ENCODE data around the gene LAD1. TPM values are rescaled to one million over a fixed set of nuclear protein-coding genes. Genes with fewer than 3 reads are reported as not detected.

The LAD1 gene
- total RNA-seq, 2 experiments from 2014 or later: not detected

- POLR2A ChIA-PET: no interaction called here
- Histone ChIP-seq H3K27ac (ENCODE audit: low read depth, low read length, poor library complexity, severe bottlenecking) (no peak overlapping the region), H3K9me2 (ENCODE audit: insufficient read depth, low read length) (no peaks in the 10 kb centered on the region), H4K20me1 (ENCODE audit: insufficient read depth, low read length) (no peaks in the 10 kb centered on the region), H3K36me3 (ENCODE audit: insufficient read depth, low read length) (no peaks in the 10 kb centered on the region), H3K4me1 (ENCODE audit: insufficient read depth, low read length, poor library complexity, severe bottlenecking) (no peaks in the 10 kb centered on the region), H3K9me3 (ENCODE audit: low read length) (no peaks in the 10 kb centered on the region), H3K4me2 (ENCODE audit: low read length) (no peak overlapping the region), H3K4me3 (ENCODE audit: low read depth, low read length, poor library complexity, severe bottlenecking) (no peak overlapping the region), H3K79me2 (ENCODE audit: insufficient read depth, low read depth, low read length) (no peaks in the 10 kb centered on the region), H2AFZ (ENCODE audit: low read length) (no peak overlapping the region)
- CTCF ChIA-PET (ENCODE audit: unreplicated experiment): no interaction called here
- intact Hi-C loops (cut with micrococcal nuclease; ENCODE audit: unreplicated experiment): no loop called here
- no TSS peak for BruUV-seq (replicated peaks)
- TF ChIP-seq EZH2phosphoT487 (IDR thresholded peaks at IDR 0.05; ENCODE audit: borderline replicate concordance, low read depth, low read length) (no peak), CTCF (conservative IDR thresholded peaks at IDR 0.05; ENCODE audit: low read length) (no peak)
- DNase-seq (ENCODE audit: low spot score): no peak
These were observed 63.8 kb downstream of the LAD1 start for GRCh38 chr1:201335174-201335870.

- POLR2A ChIA-PET: no interaction called here
- CTCF ChIA-PET (ENCODE audit: unreplicated experiment): no interaction called here
- TF ChIP-seq EZH2phosphoT487 (IDR thresholded peaks at IDR 0.05; ENCODE audit: borderline replicate concordance, low read depth, low read length): no peak
These were observed 64.6 kb downstream of the LAD1 start for GRCh38 chr1:201334325-201335173.

GRCh38 chr1:201332616-201333335 is 66.3 kb downstream of the LAD1 start:
- H2AFZ ChIP-seq (ENCODE audit: low read length): no peak overlapping the region
- no peak overlapping the region for H3K4me2 ChIP-seq (ENCODE audit: low read length)
- H3K79me2 ChIP-seq (ENCODE audit: insufficient read depth, low read depth, low read length): no peaks in the 10 kb centered on the region
- no peaks in the 10 kb centered on the region for H3K4me1 ChIP-seq (ENCODE audit: insufficient read depth, low read length, poor library complexity, severe bottlenecking)
- ChIA-PET CTCF (ENCODE audit: unreplicated experiment) (no interaction called here), POLR2A (no interaction called here)
- no peak overlapping the region for H3K27ac ChIP-seq (ENCODE audit: low read depth, low read length, poor library complexity, severe bottlenecking)
- intact Hi-C loops (cut with micrococcal nuclease; ENCODE audit: unreplicated experiment): no loop called here
- TF ChIP-seq EZH2phosphoT487 (IDR thresholded peaks at IDR 0.05; ENCODE audit: borderline replicate concordance, low read depth, low read length): no peak
- no peak for TF ChIP-seq CTCF (conservative IDR thresholded peaks at IDR 0.05; ENCODE audit: low read length)
- no TSS peak for BruUV-seq (replicated peaks)
- no peaks in the 10 kb centered on the region for H3K9me3 ChIP-seq (ENCODE audit: low read length)
- H4K20me1 ChIP-seq (ENCODE audit: insufficient read depth, low read length): no peaks in the 10 kb centered on the region
- no peak overlapping the region for H3K4me3 ChIP-seq (ENCODE audit: low read depth, low read length, poor library complexity, severe bottlenecking)
- no peak for DNase-seq (ENCODE audit: low spot score)
- H3K9me2 ChIP-seq (ENCODE audit: insufficient read depth, low read length): no peaks in the 10 kb centered on the region
- H3K36me3 ChIP-seq (ENCODE audit: insufficient read depth, low read length): no peaks in the 10 kb centered on the region

More at GRCh38 chr1:201334325-201335173, 64.6 kb downstream of the LAD1 start:
- Histone ChIP-seq H4K20me1 (ENCODE audit: insufficient read depth, low read length) (no peaks in the 10 kb centered on the region), H3K9me3 (ENCODE audit: low read length) (no peaks in the 10 kb centered on the region), H3K27ac (ENCODE audit: low read depth, low read length, poor library complexity, severe bottlenecking) (no peak overlapping the region), H3K36me3 (ENCODE audit: insufficient read depth, low read length) (no peaks in the 10 kb centered on the region), H3K4me3 (ENCODE audit: low read depth, low read length, poor library complexity, severe bottlenecking) (no peak overlapping the region), H3K4me2 (ENCODE audit: low read length) (no peak overlapping the region), H2AFZ (ENCODE audit: low read length) (no peak overlapping the region), H3K79me2 (ENCODE audit: insufficient read depth, low read depth, low read length) (no peaks in the 10 kb centered on the region), H3K9me2 (ENCODE audit: insufficient read depth, low read length) (no peaks in the 10 kb centered on the region), H3K4me1 (ENCODE audit: insufficient read depth, low read length, poor library complexity, severe bottlenecking) (no peaks in the 10 kb centered on the region)
- intact Hi-C loops (cut with micrococcal nuclease; ENCODE audit: unreplicated experiment): no loop called here
- no peak for DNase-seq (ENCODE audit: low spot score)
- BruUV-seq (replicated peaks): no TSS peak
